ENCODE measurements around the gene LDHD.

DNA sequence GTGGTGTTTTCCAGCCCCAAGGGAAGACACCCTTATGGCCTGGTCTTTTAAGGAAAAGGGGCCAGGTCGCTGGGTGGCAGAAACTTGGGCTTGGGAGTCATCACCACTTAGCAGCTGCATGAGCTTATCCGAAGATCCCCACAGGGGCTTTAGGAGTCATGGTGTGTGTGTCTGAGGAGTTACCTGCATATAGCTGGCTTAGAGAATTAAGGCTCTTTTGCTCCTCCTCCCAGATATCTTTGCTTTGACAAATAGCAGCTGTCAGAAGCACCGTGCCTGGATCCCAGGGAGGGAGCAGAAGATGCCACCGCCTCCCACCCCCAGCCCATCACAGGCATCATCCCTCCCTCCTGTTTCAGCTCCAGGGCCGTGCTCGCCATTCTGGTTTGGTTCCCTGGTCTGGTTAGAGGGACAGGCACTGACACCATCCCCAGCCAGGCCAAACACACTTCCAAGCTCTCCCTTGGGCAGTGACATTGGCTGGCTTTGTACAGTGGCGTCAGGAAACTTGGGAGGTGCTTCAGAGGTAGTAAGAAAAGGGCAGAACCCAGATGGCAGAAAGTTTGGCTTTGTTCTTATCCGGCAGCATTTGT, 17.4 kb downstream of the LDHD start:
- TF ChIP-seq, protein P1, sequence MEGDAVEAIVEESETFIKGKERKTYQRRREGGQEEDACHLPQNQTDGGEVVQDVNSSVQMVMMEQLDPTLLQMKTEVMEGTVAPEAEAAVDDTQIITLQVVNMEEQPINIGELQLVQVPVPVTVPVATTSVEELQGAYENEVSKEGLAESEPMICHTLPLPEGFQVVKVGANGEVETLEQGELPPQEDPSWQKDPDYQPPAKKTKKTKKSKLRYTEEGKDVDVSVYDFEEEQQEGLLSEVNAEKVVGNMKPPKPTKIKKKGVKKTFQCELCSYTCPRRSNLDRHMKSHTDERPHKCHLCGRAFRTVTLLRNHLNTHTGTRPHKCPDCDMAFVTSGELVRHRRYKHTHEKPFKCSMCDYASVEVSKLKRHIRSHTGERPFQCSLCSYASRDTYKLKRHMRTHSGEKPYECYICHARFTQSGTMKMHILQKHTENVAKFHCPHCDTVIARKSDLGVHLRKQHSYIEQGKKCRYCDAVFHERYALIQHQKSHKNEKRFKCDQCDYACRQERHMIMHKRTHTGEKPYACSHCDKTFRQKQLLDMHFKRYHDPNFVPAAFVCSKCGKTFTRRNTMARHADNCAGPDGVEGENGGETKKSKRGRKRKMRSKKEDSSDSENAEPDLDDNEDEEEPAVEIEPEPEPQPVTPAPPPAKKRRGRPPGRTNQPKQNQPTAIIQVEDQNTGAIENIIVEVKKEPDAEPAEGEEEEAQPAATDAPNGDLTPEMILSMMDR (IDR thresholded peaks at IDR 0.05), result no peak
- TF ChIP-seq EP300 (IDR thresholded peaks at IDR 0.05) (no peak), POLR2A (IDR thresholded peaks at IDR 0.05) (no peak)
